ENCODE data around the gene VSTM2B.

- TF ChIP-seq CTCF (IDR thresholded peaks at IDR 0.05) (no peak), POLR2A (IDR thresholded peaks at IDR 0.05) (no peak)
Measured at GRCh38 chr19:29530540-29531457, 5.0 kb downstream of the VSTM2B start.

Measured in heart left ventricle (tissue), 13 donors.